Fibroblast of skin of abdomen (primary cell): ENCODE data around the gene CASP4. TPM values are rescaled to one million over a fixed set of nuclear protein-coding genes. Genes with fewer than 3 reads are reported as not detected.
"Not testable (repeated sequence)": the region's sequence is repeated elsewhere in the genome, so short reads cannot be mapped to it uniquely, and the experiment has no call there.

ENCODE experiments used
- DNase-seq: peaks from one replicate; pipeline ENCODE4 v3.0.0-alpha.2; 2013
- polyA plus RNA-seq, 2 experiments: library from polyadenylated mRNA; unstranded; fragments of 120-200 nt; gene quantifications; one replicate each; pipeline ENCODE4 v1.2.1, GENCODE V29; 2013; ENCODE audit not compliant: insufficient read length in 2 of 2

CASP4 gene
- 54.7 TPM for polyA plus RNA-seq (2013, experiment 1 of 2; ENCODE audit: insufficient read length)
- polyA plus RNA-seq (2013, experiment 2 of 2; ENCODE audit: insufficient read length), result 53.5 TPM

GRCh38 chr11:104968355-104968855 lies at the start of gene CASP4:
Gene CASP4 (minus strand): TSS chr11:104968574. CDS start chr11:104968525, 49 bp downstream.
- DNase-seq, result peak; percentile 87

- DNase-seq, result no peak
Observed at GRCh38 chr11:105007463-105007862, 39.1 kb upstream of the CASP4 start.

GRCh38 chr11:105005451-105005845 lies 37.1 kb upstream of the CASP4 start:
- DNase-seq, result no peak

GRCh38 chr11:105004021-105004420 lies 35.6 kb upstream of the CASP4 start:
- no peak for DNase-seq

GRCh38 chr11:105003151-105003550 lies 34.8 kb upstream of the CASP4 start:
- no peak for DNase-seq

- DNase-seq, result no peak
Observed at GRCh38 chr11:105000797-105001196, 32.4 kb upstream of the CASP4 start.

GRCh38 chr11:105000167-105000566 lies 31.8 kb upstream of the CASP4 start:
- peak; percentile 41 for DNase-seq

- peak; percentile 7 for DNase-seq
Observed at GRCh38 chr11:104999721-105000120, 31.3 kb upstream of the CASP4 start.

- no peak for DNase-seq
Observed at GRCh38 chr11:104997288-104997687, 28.9 kb upstream of the CASP4 start.

- no peak for DNase-seq
Observed at GRCh38 chr11:104995001-104995408, 26.6 kb upstream of the CASP4 start.

GRCh38 chr11:104992781-104993180 lies 24.4 kb upstream of the CASP4 start:
- no peak for DNase-seq

GRCh38 chr11:104991994-104992393 lies 23.6 kb upstream of the CASP4 start:
- DNase-seq, result no peak

- no peak for DNase-seq
Observed at GRCh38 chr11:104984808-104985207, 16.4 kb upstream of the CASP4 start.

- DNase-seq, result no peak
Observed at GRCh38 chr11:104979839-104980238, 11.5 kb upstream of the CASP4 start.

- DNase-seq, result no peak
Observed at GRCh38 chr11:104973616-104974015, 5.2 kb upstream of the CASP4 start.

- not testable (repeated sequence) for DNase-seq
Observed at GRCh38 chr11:104972924-104973323, 4.5 kb upstream of the CASP4 start.

- no peak for DNase-seq
Observed at GRCh38 chr11:104970756-104971155, 2.4 kb upstream of the CASP4 start.

GRCh38 chr11:104968856-104969776 lies 742 bp upstream of the CASP4 start:
- peak; percentile 40 for DNase-seq

GRCh38 chr11:104967534-104968354 lies 630 bp downstream of the CASP4 start:
- DNase-seq, result peak; percentile 2

GRCh38 chr11:104965735-104966134 lies 2.6 kb downstream of the CASP4 start:
- DNase-seq, result no peak

- DNase-seq, result no peak
Observed at GRCh38 chr11:104964247-104964646, 4.1 kb downstream of the CASP4 start.

GRCh38 chr11:104962852-104963251 lies 5.5 kb downstream of the CASP4 start:
- no peak for DNase-seq

- DNase-seq, result no peak
Observed at GRCh38 chr11:104957280-104957679, 11.1 kb downstream of the CASP4 start.
